Measurements from ENCODE around the gene MTHFSD.

The MTHFSD gene

DNA sequence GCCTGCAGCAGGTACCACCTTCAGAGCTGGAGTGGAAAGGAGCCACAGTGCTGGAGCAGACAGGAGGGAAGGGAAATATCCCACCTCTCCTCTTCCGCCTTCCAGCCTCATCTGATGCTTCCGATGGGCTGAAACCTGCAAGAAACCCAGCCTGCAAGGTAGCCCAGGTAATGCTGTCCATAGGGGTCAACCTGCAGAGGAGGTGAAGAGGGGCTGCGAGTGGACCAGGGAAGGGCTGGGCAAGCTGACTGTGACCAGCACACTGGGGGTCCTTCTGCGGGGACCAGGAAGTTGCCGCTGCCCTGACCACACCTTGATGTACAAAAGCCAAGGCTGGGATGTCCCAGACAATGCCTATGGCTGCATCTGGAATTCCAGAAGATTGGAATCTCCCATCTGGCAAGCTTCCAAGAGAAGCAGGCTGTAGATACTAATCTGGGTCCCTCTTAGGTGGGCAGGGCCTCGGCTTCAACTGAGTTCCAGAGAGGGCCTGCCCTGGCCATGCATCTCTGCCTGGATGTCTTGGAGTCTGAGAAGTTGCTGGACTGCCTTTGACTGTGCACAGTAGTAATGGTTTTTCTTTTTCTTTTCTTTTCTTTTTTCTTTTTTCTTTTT is 29.1 kb upstream of the MTHFSD start:
- no peak for DNase-seq

DNA sequence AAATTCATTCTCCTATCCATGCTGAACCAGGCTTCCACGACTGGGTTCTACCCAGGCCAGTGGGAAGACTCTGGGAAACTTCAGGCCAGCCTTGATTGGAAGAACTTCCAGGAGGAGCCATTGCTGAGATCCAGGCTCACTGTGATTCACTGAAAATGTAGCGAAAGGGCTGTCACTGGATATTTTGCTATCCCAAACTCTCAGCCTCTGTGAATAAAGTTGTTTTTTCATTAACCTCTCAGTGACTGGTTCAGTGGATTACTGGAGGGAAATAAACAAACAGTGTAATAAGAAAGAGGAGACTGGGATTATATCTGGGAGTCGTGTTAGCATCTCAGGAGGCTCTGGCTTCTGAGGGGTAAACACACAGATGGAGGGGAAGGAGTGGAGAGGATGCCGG is 26.4 kb upstream of the MTHFSD start:
- no peak for DNase-seq

DNA sequence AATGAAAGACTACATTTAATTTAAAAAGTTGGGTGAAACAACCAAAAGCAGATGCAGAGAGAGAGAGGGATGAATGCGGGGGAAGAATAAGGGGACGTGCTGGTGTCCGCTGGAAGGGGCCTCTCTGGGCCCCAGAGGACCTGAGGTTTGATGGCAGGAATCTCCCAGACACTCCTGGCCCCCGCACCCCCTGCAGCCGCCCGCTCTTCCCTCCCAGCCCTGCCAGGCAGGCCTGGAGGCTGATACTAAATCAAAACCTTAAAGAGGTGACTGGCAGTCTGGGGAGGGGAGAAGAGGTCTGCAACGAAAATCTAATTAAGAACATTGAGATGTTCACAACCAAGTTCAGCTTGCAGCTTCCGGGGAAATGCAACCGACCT is 25.7 kb upstream of the MTHFSD start:
- DNase-seq, result no peak

DNA sequence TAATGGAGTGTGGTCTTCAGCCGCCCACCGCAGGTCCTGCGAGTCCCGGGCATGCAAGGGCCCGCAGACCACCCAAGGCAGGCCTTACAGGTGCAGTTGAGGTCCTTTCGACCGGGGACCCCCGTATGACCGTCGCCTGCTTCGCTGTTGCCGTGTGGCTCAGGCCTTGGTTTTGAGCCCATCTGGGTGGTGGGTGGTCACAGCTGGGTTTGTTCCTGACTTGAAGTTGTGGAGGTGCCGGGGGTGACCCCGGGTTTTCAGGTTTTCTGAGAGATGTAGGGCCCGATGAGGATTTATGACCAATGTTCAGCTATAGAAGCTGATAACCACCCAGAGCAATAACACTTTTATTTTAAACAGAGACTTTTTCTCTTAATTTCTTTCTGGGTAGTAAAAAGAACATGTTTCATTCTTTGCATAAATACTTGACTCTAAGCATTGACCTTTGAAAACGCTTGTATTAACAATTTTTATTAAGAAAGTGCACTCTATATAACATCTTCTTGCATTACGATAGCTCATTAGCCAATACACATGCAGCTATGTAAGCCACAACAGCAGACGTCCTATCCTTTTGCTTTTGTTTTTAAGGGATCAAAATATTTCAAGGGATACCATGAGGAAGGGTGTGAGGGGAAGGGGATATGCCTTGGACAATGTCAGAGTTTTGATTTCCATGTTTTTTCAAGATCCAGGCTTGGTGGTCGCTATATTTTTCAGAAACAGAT is 25.2 kb upstream of the MTHFSD start:
- no peak for DNase-seq

DNA sequence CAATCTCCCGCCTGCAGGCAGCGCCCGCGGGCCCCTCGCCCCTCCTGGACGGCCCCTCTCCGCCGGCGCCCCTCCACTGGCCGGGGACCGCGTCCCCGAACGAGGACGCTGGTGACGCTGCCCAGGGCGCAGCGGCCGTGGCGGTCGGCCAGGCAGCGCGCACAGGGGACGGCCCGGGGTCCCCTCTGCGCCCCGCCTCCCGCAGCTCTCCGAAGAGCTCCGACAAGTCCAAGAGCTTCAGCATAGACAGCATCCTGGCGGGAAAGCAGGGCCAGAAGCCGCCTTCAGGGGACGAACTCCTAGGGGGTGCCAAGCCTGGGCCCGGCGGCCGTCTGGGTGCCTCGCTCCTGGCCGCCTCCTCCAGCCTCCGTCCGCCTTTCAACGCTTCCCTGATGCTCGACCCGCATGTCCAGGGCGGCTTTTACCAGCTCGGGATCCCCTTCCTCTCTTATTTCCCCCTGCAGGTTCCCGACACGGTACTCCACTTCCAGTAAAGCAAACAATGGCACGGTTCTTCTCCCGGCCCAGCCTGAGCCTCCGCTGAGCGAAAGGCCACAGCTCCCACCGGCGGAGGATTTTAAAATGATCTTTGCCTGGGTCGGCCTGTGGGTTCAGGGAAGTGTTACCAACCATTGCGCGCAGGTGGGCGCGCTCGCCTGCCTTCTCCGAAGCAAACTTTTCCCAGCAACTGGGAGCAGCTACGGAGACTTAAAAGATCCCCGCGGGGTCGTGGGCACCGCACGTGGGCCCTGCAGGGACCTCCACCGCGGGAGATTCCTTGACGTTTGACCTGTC is 24.4 kb upstream of the MTHFSD start:
- no peak for DNase-seq

DNA sequence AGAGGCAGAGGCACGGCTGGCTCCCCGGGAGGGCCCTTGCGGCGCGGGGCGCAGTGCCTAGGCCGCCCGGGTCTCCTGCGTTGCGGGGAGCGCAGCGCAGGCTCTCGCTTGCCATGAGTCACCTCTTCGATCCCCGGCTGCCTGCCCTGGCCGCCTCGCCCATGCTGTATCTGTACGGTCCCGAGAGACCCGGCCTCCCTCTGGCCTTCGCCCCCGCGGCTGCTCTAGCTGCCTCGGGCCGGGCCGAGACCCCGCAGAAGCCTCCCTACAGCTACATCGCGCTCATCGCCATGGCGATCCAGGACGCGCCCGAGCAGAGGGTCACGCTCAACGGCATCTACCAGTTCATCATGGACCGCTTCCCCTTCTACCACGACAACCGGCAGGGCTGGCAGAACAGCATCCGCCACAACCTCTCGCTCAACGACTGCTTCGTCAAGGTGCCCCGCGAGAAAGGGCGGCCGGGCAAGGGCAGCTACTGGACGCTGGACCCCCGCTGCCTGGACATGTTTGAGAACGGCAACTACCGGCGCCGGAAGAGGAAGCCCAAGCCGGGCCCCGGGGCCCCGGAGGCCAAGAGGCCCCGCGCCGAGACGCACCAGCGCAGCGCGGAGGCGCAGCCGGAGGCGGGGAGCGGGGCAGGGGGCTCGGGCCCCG is 23.7 kb upstream of the MTHFSD start:
- DNase-seq, result no peak

DNA sequence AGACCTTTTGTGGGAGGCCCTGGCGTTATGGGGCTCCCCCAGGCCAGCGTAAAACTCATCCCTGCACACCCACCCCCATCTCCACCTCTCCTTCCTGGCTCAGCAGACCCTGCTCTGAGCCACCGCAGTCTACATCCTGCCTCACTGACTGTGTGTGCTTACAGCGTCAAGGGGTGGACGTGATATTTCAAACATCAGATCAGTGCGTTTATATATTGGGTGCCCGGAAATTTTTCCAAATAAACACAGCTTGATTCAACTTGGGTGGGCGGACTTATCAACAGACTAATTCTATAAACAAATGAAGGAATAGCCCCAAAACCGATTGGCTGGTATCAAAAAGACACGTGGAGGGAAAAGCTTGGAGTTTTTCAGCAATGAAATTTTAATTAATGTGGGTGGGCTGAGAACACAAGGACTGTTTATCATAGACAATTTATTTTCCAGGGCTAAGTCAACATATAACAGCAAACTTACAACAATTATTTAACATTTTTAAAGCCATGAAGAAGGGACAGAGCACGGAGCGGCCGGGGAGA is 23.1 kb upstream of the MTHFSD start, which contains the start of gene FOXL1:
Gene FOXL1 (plus strand): TSS at position 489 of the 539 bp plus-strand sequence. CDS start 175 bp downstream, outside the sequence.
- DNase-seq, result no peak

DNA sequence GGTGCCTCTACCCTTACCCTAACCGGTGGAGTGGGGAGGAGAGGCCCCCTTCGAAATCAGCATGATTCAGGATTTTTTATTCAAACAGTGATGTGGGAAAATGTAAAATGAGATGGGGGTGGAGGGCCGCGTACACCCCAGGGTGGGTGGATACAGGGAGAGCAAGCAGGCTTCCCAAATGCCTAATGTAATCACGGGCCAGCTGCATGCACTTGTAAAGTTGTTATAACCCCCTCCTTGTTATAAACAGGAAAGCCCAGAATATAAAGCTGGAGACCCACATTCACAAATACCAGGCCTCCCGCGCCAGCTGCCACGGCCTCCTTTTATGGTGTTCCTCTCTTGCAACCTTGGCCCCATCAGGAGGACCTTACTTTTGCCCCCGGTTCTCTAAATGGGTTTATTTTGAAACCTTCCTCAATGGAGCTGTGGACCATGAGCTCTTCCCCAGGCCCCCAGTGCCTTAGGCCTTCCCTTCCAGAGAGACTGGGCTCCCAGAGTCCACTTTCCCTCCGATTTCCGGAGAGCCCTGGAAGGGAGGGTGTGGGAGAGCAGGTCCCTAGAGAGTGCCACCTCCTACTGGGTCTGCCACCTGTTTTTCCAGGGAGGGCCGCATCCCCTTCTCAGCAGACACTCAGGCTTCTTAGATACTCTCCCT is 22.4 kb upstream of the MTHFSD start:
- DNase-seq, result no peak

DNA sequence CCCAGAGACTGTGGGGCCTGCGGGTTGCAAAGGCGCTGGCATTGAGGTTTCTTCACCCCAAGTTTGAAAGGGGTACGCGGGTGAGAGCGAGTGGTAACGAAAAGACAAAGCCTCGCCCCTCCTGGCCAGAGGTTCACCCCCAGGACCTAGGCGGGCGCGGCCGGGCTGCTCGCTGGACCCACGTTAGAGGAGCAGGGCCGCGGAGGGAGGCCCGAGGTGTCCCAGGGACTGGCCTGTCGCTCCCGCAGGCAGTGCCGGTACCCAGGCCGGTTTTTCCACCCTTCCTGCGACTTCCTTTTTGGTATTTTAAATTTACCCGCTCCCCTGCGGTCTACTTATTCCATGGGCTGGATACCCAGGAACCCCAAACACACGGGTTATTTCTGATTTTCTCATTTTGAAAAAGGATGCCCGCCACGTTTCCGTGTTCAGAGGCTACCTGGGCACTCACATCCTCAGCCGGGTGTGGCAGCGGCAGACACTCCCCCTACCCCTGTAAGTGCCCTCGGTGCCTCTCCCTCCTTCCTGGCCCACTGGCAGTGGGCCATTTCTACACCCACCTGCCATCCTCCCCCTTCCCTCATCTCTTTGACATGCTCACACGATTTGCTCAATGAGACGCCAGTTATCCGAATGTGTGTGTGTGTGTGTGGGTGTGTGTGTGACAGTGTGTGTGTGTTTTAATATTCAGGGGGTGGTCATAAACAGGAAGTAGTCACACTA is 21.7 kb upstream of the MTHFSD start:
- DNase-seq, result no peak

DNA sequence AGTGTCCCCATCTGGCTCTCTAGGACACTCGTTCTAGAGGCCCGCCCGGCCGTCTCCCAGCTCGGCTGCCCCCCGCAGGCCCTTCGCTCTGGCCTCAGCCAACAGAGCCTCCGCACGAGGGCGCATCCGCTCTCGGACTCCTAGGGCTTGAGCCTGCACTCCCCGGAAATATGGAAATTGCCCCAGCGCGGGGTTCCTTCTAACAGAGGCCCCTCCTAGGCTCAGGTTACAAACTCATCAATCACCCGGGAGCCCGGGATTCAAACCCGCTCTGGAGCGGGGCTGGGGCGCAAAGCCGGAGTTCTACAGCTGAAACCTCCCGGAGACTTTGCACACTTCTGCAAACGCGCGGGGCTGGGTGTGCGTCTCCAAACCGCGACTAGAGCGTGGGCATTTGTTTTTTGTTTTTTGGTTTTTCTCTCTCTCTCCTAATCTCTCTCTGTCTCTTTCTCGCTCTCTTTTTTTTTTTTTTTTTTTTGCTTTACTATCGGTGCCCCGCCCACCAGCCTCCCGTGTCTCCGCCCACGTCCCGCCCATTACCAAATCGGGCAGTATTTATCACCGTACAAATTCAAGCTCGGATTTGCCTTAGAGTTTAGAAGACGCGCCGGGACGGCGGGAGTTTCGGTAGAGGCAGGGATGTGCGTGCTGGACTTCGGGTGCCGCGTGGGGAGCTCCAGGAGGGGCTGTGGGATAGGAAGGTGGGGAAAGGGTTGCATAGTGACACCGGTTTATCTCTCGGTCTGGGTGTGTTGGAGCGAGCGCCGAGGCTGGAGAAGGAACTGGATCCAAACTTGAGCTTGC is 20.9 kb upstream of the MTHFSD start:
- DNase-seq, result peak in 1 of 14 donors; percentile 11

DNA sequence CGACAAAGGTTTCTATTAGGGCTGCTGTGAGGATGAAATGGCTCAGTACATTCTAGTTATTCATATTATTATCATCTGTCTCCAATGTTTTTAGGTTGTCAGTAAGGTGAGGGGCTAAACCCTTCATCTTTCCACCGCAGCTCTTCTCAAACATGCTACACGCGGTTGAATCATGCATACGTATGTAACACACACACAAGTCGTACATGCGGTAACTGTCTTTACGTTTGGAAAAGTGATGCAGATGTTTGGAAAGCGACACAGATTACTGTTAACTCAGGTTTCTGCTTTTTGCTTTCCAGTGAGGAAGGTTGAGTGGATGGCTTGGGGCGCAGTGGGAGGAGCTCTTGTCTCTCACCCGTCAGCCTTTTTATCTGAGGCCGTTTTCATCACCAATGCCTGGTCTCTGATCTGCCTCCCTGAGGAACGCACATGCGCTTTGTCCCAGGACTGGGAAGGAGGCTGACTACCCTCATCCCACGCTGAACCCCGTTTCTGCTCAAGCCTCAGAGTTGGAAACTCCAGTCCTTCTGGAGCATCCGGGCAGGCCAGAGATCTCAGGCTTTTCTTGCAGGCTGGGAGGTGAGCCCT is 20.2 kb upstream of the MTHFSD start:
- DNase-seq, result no peak

DNA sequence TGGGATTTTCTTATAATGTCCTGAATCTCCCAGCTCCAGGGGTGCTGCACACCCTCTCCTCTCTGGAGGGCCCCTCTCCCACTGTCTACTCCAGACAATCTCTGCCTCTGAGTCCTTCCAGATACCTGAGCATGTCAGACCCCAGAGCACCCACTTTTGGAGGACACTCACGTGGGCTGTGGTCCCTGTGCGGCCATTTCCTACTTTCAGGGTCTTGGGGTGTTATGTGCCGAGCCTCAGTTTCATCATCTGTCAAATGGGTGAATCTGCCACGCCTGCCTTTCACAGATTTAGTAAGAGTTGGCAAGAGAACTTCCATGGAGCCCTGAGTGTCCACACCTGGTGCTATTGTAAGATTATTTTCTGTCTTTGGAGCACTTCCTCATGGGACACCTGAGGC is 19.6 kb upstream of the MTHFSD start:
- DNase-seq, result no peak

DNA sequence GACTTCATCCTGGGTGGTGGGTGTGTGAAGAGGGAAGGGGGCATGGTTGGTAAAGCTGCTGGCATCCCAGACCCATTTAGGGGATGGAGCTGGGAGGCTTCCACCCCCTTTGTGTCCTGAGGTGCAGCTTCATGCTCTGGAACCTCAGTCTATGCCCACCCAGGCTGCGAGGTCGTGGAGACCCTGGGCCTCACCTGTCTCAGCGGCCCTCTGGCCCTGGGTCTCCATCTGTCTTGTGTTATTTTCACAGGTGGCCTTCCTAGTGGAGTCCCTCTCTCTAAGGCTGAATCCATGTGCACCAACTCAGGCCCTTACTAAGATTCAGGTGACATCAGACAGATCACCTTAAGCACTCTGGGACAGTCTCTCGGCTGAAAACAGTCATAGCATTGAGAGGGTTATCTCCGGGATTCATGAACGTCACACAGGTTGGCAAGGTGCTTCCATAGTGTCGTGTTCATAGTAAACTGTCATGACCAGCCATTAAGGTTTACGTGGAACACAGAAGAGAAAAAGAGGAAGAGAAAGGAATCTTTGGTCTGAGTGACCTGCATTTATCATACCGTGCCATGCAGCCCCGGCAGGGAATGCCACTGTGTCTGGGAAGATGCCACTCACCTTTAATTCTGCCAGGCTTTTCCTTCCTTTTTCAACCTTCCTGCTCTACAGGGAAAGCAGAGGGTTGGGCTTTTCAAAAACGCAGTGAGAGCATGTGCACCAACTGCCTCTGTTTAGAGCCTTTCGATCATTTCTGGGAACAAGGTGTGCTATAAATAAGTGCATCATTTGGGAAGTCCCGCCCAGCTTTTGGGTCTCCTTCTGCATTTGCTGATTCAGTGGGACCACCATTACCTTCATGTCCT is 18.8 kb upstream of the MTHFSD start:
- DNase-seq, result no peak

DNA sequence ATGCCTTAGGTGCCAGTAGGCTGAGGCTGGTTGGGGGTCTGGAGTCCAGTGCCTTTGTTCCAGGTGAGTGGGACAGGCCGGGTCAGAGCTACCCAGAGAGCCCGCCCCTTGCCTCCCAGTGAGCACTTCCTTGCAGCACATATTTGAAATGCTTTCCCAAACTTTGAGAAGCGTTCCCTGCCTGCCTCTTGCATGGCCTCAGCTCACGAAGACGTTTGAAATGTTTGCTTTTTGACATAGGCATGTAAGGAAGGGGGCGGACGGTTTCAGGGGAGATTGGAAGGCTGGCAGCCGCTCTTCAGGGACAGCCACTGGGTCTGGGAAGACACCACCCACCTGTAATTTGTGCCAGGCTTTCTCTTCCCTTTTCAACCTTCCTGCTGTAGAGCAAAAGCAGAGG is 18.2 kb upstream of the MTHFSD start:
- no peak for DNase-seq

DNA sequence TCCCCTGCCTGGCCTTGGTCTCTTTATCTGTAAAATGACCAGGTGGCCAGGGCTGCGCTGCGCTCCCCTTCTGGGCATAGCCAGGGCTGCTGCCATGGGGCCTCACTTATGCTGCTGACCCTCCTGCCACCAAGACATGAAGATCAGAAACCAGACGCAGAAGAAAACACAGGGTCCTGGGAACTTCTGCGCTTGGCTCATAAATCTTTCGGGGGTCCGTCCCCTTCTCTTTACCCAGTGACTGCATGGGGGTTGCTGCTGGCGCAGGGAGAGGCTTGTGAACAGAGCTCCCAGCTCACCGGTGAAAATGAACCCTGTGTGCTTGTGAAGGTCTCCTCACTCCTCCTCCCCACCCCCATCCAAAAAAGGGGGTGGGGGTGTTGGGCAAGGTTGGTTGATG is 17.6 kb upstream of the MTHFSD start:
- no peak for DNase-seq

DNA sequence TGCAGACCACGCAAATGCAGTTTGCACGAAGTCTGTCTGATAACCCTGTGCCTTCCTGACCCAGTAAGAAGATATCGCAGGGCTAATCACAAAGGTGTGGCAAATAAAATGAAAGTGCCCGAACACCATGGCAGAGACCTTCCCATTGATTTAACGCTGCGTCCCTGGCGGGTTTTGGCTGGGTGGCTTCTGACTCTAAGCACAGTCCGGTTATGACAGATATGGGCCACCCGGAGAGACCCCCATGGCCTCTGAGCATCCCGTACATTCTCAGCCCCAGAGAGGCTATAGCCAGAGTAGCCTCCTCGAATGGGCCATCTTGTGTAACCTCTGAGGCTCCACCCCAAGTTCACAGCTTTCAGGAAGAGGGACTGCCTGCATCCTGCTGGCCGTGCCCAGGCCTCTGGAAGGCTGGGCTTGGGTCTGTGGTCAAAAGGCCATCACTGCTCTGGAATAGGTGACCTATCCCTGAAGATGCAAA is 17.0 kb upstream of the MTHFSD start:
- no peak for DNase-seq

DNA sequence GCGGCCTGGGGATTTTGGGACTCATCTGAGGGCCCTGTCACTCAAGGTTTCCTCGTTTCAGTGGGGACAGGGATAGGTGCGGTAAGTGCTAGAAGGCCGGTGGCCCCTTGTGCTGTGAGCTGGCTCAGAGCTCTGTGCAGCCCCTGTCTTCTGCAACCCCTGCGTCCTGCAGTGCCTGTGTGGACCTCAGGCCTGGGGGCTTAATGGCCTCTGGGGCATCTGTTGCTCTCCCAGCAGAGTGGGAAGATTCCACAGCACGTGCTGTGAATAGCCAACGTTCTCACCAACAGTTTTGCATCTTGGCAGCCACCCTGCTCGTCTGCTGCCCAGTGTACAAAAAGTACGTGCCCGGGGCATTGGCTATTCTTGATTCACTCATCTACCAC is 16.5 kb upstream of the MTHFSD start:
- no peak for DNase-seq

DNA sequence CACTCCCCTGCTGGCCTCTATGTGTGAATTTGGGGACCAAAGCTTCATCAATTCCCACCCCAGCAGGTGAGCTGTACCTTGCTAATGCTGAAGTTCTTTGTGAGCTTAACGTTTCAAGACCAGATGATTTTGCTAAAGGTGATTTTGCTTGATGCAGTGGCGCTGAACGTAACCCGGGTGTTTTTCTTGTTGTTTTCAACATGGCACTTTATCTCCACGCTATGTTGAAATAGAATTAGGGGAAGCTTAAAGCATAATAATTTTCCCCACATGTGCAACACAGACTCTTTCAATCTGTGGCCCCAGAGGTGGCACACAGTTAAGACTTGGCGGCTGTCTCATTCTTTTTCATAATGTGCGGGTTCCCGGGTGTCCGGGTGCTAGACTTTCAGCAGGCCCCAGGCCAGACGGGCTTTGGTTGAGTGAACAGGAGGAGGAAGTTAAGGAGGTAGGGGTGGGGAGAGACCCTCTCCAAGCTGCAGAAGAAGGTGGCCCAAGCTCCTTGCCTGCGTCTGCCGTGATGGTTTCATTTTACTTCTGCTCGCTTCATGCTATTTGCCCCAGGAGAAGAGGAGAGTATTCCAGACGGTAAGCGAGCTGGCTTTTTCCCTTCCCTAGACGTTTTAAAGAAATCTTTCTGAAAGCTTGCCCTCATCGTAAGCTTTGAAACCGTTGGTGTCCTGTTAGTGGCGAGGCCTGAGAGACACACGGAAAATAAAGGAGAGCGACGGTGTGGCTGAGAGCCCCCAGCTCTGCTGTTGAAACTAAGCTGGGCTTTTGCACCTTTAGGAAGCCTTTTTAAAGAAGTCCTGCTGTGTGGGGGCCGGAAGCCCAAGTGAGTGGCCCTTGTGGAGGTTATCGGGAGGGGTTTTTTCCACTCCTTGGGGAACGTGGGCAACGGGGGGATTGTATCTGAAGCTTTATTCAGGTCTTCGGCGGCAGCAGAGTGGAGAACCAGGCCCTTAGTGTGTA is 15.8 kb upstream of the MTHFSD start:
- no peak for DNase-seq
